HepG2 (cell line): ENCODE measurements around the gene POLR1C. TPM values are rescaled to one million over a fixed set of nuclear protein-coding genes. Genes with fewer than 3 reads are reported as not detected.

Experiments used
- CAMTA2 ChIP-seq: sonication (generic); formaldehyde crosslinking; IDR thresholded peaks from 2 replicates; pipeline ENCODE4 v1.4.0; 2020; ENCODE audit warnings: mild to moderate bottlenecking, missing genetic modification reagents, borderline replicate concordance
- E2F1 ChIP-seq: sonication (generic); formaldehyde crosslinking; IDR thresholded peaks from 2 replicates; pipeline ENCODE4 v1.5.0; 2020; ENCODE audit warnings: missing genetic modification reagents
- FOXK1 ChIP-seq: sonication (generic); formaldehyde crosslinking; IDR thresholded peaks from 2 replicates; pipeline ENCODE4 v1.4.0; 2020; ENCODE audit warnings: low read depth, missing genetic modification reagents, borderline replicate concordance
- FUBP1 ChIP-seq: sonication (generic); formaldehyde crosslinking; IDR thresholded peaks from 2 replicates; pipeline ENCODE4 v1.5.1; 2020; ENCODE audit warnings: missing genetic modification reagents, mild to moderate bottlenecking, borderline replicate concordance
- GATAD2A ChIP-seq: IDR thresholded peaks from 2 replicates; pipeline ENCODE4 v1.6.1; 2016
- IKZF5 ChIP-seq: IDR thresholded peaks from 2 replicates; pipeline ENCODE4 v1.6.1; 2018; ENCODE audit warnings: missing genetic modification reagents, mild to moderate bottlenecking, missing compliant biosample characterization
- KLF6 ChIP-seq: IDR thresholded peaks from 2 replicates; pipeline ENCODE4 v1.8.0; 2016; ENCODE audit warnings: missing biosample characterization, missing genetic modification reagents
- NONO ChIP-seq, 2 experiments: fragments of 450-650 bp in 1 of 2; sonication (generic) in 1 of 2; formaldehyde crosslinking in 1 of 2; IDR thresholded peaks in 1 of 2; conservative IDR thresholded peaks in 1 of 2; 2 replicates each; pipeline versions ENCODE4 v1.6.1 to v1.8.0; 2017 to 2022; ENCODE audit warnings: mild to moderate bottlenecking in 1 of 2, missing genetic modification reagents in 1 of 2, moderate library complexity in 1 of 2
- RARA ChIP-seq: IDR thresholded peaks from 2 replicates; pipeline ENCODE4 v1.6.1; 2016; ENCODE audit warnings: missing genetic modification reagents, missing compliant biosample characterization
- RFXANK ChIP-seq: IDR thresholded peaks from 2 replicates; pipeline ENCODE4 v1.6.1; 2016
- RXRA ChIP-seq: sonication (generic); formaldehyde crosslinking; IDR thresholded peaks from 2 replicates; pipeline ENCODE4 v1.5.1; 2020; ENCODE audit warnings: missing genetic modification reagents
- THAP11 ChIP-seq: IDR thresholded peaks from 2 replicates; pipeline ENCODE4 v1.6.1; 2016; ENCODE audit warnings: missing biosample characterization, missing genetic modification reagents
- TSC22D2 ChIP-seq: sonication (generic); formaldehyde crosslinking; IDR thresholded peaks from 2 replicates; pipeline ENCODE4 v1.5.1; 2020; ENCODE audit warnings: missing genetic modification reagents, mild to moderate bottlenecking, borderline replicate concordance
- ZGPAT ChIP-seq: IDR thresholded peaks from 2 replicates; pipeline ENCODE4 v1.6.1; 2016; ENCODE audit warnings: mild to moderate bottlenecking
- ZNF280B ChIP-seq: sonication (generic); formaldehyde crosslinking; IDR thresholded peaks from 2 replicates; pipeline ENCODE4 v1.5.0; 2020; ENCODE audit warnings: missing genetic modification reagents, mild to moderate bottlenecking, borderline replicate concordance
- ZNF280D ChIP-seq: sonication (generic); formaldehyde crosslinking; IDR thresholded peaks from 2 replicates; pipeline ENCODE4 v1.5.1; 2020; ENCODE audit warnings: mild to moderate bottlenecking, missing genetic modification reagents
- ZNF431 ChIP-seq: sonication (generic); formaldehyde crosslinking; IDR thresholded peaks from 2 replicates; pipeline ENCODE4 v1.9.0; 2022; ENCODE audit warnings: missing genetic modification reagents, low read depth, mild to moderate bottlenecking, borderline replicate concordance
- polyA plus RNA-seq, 8 experiments: library from polyadenylated mRNA; depleted of rRNA in 3 of 8; stranded (reverse) in 7 of 8; unstranded in 1 of 8; fragments of >200 nt; fragmentation: Illumina TruSeq in 4 of 8; extraction: Trizol in 4 of 8; gene quantifications; 2 replicates each; pipeline versions ENCODE4 v1.2.1 to v1.2.3, GENCODE V29; 2011 to 2016; ENCODE audit warnings: low read depth in 4 of 8, missing spikeins in 1 of 8, mixed read lengths in 1 of 8; ENCODE audit not compliant: insufficient read depth in 1 of 8
- total RNA-seq, 5 experiments: library from RNA; depleted of rRNA; stranded (reverse); fragments of >200 nt; fragmentation: Illumina TruSeq; extraction: Trizol; gene quantifications; 2 replicates each; pipeline ENCODE4 v1.2.3, GENCODE V29; 2016; ENCODE audit warnings: low read depth in 1 of 5

Gene POLR1C
- total and polyA plus RNA-seq, 2 of the 13 experiments (the other 11 are each of a cell fraction or from before 2014, with no cell fraction given), result 62.6 to 72.2 TPM

GRCh38 chr6:43506667-43507471, 10.0 kb upstream of the POLR1C start (continued):
- no peak for TF ChIP-seq ZNF431 (CRISPR knock-in tag)
- peak; percentile 56 for TF ChIP-seq RXRA
- peak; percentile 67 for TF ChIP-seq GATAD2A (CRISPR knock-in tag)
- TF ChIP-seq ZNF280D, result no peak
- TF ChIP-seq CAMTA2 (CRISPR knock-in tag), result 0 out of 2 replicates have a peak, but pooled peaks have one; percentile 54
- TF ChIP-seq ZGPAT (CRISPR knock-in tag), result peak; percentile 76
- TF ChIP-seq NONO (IDR thresholded peaks at IDR 0.05), result no peak
- 0 out of 2 replicates have a peak, but pooled peaks have one; percentile 50 for TF ChIP-seq NONO (CRISPR knock-in tag; conservative IDR thresholded peaks at IDR 0.05)
- 0 out of 2 replicates have a peak, but pooled peaks have one; percentile 33 for TF ChIP-seq FUBP1 (CRISPR knock-in tag)
- TF ChIP-seq RFXANK, result 0 out of 2 replicates have a peak, but pooled peaks have one; percentile 34
- TF ChIP-seq E2F1 (CRISPR knock-in tag), result no peak
- peak; percentile 75; the same call in 1 of the 2 replicates for TF ChIP-seq ZNF280B (CRISPR knock-in tag)
- peak; percentile 67; the same call in 1 of the 2 replicates for TF ChIP-seq TSC22D2 (CRISPR knock-in tag)
- peak; percentile 57; the same call in 1 of the 2 replicates for TF ChIP-seq IKZF5 (CRISPR knock-in tag)
- 0 out of 2 replicates have a peak, but pooled peaks have one; percentile 59 for TF ChIP-seq KLF6 (CRISPR knock-in tag)
- 0 out of 2 replicates have a peak, but pooled peaks have one; percentile 13 for TF ChIP-seq FOXK1 (CRISPR knock-in tag)
- peak; percentile 42; the same call in 1 of the 2 replicates for TF ChIP-seq RARA (CRISPR knock-in tag)
- TF ChIP-seq THAP11 (CRISPR knock-in tag), result peak; percentile 63; the same call in 1 of the 2 replicates
